ENCODE results near the gene NTHL1. TPM values are rescaled to one million over a fixed set of nuclear protein-coding genes. Genes with fewer than 3 reads are reported as not detected.

The NTHL1 gene
- total and polyA plus RNA-seq, 2 of the 13 experiments (the other 11 are each of a cell fraction or from before 2014, with no cell fraction given): 47.5 to 64.9 TPM

DNA sequence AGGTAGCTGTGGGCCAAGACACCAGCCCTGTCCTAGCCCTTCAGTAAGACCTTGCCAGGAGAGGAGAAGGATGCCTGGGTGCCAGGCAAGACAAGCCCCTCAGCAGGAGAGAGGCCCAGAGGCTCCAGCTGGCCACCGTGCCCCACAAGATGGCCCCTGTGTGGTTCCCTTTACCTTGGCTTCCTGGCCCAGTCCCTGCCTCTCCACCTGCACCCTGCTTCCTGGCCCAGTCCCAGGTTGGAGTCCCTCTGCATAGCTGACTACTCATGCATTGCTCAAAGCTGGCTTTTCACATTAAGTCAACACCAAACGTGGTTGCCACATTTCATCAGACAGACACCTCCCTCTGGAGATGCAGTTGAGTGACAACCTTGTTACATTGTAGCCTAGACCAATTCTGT is 53.9 kb downstream of the NTHL1 start (continued):
- TF ChIP-seq, protein P1, sequence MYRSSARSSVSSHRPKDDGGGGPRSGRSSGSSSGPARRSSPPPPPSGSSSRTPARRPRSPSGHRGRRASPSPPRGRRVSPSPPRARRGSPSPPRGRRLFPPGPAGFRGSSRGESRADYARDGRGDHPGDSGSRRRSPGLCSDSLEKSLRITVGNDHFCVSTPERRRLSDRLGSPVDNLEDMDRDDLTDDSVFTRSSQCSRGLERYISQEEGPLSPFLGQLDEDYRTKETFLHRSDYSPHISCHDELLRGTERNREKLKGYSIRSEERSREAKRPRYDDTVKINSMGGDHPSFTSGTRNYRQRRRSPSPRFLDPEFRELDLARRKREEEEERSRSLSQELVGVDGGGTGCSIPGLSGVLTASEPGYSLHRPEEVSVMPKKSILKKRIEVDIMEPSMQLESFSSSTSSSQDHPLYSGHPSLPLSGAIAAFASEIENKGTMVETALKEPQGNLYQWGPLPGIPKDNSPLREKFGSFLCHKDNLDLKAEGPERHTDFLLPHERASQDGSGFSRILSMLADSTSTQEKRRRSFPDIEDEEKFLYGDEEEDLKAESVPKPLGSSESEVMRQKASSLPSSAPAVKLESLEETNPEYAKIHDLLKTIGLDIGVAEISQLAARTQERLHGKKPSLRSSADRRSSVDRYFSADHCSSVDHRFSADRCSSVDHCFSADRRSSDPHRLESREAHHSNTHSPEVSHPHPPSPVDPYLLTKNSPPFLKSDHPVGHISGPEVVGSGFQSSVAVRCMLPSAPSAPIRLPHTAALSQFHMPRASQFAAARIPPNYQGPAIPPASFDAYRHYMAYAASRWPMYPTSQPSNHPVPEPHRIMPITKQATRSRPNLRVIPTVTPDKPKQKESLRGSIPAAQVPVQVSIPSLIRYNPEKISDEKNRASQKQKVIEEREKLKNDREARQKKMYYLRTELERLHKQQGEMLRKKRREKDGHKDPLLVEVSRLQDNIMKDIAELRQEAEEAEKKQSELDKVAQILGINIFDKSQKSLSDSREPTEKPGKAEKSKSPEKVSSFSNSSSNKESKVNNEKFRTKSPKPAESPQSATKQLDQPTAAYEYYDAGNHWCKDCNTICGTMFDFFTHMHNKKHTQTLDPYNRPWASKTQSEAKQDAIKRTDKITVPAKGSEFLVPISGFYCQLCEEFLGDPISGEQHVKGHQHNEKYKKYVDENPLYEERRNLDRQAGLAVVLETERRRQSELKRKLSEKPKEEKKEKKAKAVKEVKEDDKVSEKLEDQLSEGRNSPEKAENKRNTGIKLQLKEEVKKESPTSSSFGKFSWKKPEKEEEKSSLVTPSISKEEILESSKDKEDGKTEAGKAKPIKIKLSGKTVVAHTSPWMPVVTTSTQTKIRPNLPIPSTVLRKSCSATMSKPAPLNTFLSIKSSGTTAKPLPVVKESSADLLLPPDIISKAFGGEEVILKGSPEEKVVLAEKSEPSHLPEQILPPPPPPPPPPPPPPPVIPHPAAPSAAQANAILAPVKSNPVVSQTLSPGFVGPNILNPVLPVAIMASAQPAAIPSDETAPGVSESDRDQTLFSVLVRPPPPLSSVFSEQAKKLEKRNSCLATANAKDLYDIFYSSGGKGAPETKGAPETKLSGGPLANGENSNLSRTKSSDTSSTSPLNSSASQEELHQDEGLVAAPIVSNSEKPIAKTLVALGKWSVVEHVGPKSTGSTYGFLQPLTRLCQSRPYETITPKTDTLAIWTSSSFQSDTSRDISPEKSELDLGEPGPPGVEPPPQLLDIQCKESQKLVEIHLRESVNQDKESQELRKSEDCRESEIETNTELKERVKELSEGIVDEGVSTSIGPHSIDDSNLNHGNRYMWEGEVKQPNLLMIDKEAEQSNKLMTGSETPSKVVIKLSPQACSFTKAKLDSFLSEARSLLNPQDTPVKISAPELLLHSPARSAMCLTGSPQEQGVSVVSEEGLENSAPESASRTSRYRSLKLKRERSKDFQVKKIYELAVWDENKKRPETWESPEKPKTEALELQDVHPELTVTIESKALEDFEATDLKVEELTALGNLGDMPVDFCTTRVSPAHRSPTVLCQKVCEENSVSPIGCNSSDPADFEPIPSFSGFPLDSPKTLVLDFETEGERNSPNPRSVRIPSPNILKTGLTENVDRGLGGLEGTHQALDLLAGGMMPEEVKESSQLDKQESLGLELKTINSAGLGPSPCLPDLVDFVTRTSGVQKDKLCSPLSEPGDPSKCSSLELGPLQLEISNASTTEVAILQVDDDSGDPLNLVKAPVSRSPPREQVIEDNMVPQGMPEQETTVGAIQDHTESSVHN (CRISPR knock-in tag; IDR thresholded peaks at IDR 0.05): no peak
- TF ChIP-seq, protein P2, sequence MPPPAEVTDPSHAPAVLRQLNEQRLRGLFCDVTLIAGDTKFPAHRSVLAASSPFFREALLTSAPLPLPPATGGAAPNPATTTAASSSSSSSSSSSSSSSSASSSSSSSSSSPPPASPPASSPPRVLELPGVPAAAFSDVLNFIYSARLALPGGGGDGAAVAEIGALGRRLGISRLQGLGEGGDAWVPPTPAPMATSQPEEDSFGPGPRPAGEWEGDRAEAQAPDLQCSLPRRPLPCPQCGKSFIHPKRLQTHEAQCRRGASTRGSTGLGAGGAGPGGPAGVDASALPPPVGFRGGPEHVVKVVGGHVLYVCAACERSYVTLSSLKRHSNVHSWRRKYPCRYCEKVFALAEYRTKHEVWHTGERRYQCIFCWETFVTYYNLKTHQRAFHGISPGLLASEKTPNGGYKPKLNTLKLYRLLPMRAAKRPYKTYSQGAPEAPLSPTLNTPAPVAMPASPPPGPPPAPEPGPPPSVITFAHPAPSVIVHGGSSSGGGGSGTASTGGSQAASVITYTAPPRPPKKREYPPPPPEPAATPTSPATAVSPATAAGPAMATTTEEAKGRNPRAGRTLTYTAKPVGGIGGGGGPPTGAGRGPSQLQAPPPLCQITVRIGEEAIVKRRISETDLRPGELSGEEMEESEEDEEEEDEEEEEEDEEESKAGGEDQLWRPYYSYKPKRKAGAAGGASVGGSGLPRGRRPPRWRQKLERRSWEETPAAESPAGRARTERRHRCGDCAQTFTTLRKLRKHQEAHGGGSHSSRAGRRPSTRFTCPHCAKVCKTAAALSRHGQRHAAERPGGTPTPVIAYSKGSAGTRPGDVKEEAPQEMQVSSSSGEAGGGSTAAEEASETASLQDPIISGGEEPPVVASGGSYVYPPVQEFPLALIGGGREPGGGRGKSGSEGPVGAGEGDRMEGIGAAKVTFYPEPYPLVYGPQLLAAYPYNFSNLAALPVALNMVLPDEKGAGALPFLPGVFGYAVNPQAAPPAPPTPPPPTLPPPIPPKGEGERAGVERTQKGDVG (CRISPR knock-in tag; IDR thresholded peaks at IDR 0.05; ENCODE audit: borderline replicate concordance): no peak
- TF ChIP-seq, protein P3, sequence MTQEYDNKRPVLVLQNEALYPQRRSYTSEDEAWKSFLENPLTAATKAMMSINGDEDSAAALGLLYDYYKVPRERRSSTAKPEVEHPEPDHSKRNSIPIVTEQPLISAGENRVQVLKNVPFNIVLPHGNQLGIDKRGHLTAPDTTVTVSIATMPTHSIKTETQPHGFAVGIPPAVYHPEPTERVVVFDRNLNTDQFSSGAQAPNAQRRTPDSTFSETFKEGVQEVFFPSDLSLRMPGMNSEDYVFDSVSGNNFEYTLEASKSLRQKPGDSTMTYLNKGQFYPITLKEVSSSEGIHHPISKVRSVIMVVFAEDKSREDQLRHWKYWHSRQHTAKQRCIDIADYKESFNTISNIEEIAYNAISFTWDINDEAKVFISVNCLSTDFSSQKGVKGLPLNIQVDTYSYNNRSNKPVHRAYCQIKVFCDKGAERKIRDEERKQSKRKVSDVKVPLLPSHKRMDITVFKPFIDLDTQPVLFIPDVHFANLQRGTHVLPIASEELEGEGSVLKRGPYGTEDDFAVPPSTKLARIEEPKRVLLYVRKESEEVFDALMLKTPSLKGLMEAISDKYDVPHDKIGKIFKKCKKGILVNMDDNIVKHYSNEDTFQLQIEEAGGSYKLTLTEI (CRISPR knock-in tag; conservative IDR thresholded peaks at IDR 0.05): no peak
- TF ChIP-seq GPN1 (CRISPR knock-in tag; IDR thresholded peaks at IDR 0.05; ENCODE audit: borderline replicate concordance): no peak
- TF ChIP-seq ZFY (CRISPR knock-in tag; IDR thresholded peaks at IDR 0.05): peak; percentile 23; the same call in 1 of the 2 replicates
- no peak for TF ChIP-seq KAT2B (IDR thresholded peaks at IDR 0.05; ENCODE audit: borderline replicate concordance, low read depth, low read length)
- no peak for TF ChIP-seq GABPA (IDR thresholded peaks at IDR 0.05; ENCODE audit: low read depth, low read length)
- TF ChIP-seq GABPA (CRISPR knock-in tag; IDR thresholded peaks at IDR 0.05; ENCODE audit: low read depth): no peak
- no peak for TF ChIP-seq ZNF547 (CRISPR knock-in tag; IDR thresholded peaks at IDR 0.05)
- no peak for TF ChIP-seq ZNF331 (CRISPR knock-in tag; IDR thresholded peaks at IDR 0.05)
- TF ChIP-seq ZNF605 (CRISPR knock-in tag; IDR thresholded peaks at IDR 0.05): no peak
- no peak for TF ChIP-seq RFXAP (CRISPR knock-in tag; IDR thresholded peaks at IDR 0.05; ENCODE audit: borderline replicate concordance)
- no peak for TF ChIP-seq REPIN1 (CRISPR knock-in tag; IDR thresholded peaks at IDR 0.05; ENCODE audit: borderline replicate concordance, low read depth)
- no peak for TF ChIP-seq SYNCRIP (IDR thresholded peaks at IDR 0.05; ENCODE audit: insufficient read depth, low read depth, low read length)
- TF ChIP-seq ZNF207 (IDR thresholded peaks at IDR 0.05; ENCODE audit: borderline replicate concordance): no peak
- TF ChIP-seq ZKSCAN1 (IDR thresholded peaks at IDR 0.05; ENCODE audit: low read length): no peak
